Measurements from ENCODE around the gene COL16A1.
A peak's percentile ranks its signal among the peaks of the same experiment; 100 is the strongest.
"Not testable (repeated sequence)": the region's sequence is repeated elsewhere in the genome, so short reads cannot be mapped to it uniquely, and the experiment has no call there.

COL16A1 gene

GRCh38 chr1:31732751-31733289 is 29.0 kb upstream of the COL16A1 start:
- DNase-seq = no peak

- no peak for DNase-seq
Measured at GRCh38 chr1:31732343-31732742, 28.5 kb upstream of the COL16A1 start.

- DNase-seq = no peak
Measured at GRCh38 chr1:31731049-31731565, 27.3 kb upstream of the COL16A1 start.

DNA sequence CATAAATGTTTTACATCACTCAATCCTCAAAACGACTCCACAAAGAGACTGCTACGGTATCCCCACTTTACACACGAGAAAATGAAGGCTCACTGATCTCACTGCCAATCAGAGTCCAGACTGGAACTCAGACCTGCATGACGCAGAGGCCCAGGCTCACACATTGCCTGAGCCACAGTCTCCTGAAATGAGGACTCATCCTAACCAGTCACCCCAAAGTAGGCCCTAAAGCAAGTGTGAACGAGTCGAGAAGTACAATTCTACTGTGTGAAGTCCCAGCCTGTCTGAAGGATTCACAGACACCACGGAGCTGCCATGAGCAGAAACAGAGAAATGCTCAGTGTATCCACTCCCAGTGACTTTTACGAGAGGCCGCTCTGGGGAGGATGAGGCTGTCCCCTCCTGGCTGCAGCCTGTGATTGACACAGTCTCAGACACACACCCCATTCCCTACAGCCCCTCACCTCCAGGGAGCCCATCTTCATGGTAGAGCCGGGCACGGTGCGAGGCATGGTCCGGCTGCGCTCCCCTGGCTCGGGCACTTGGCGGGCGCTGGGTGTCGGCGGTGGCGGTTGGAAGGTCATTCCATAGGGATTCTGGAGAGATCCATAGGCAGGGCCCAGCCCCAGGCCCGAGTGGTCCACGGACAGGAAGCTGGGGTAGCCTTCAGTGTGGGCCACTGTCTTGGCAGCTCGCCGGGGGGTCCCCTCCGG is 26.7 kb upstream of the COL16A1 start:
- no peak for DNase-seq

- DNase-seq = no peak
Measured at GRCh38 chr1:31727849-31728248, 24.0 kb upstream of the COL16A1 start.

DNA sequence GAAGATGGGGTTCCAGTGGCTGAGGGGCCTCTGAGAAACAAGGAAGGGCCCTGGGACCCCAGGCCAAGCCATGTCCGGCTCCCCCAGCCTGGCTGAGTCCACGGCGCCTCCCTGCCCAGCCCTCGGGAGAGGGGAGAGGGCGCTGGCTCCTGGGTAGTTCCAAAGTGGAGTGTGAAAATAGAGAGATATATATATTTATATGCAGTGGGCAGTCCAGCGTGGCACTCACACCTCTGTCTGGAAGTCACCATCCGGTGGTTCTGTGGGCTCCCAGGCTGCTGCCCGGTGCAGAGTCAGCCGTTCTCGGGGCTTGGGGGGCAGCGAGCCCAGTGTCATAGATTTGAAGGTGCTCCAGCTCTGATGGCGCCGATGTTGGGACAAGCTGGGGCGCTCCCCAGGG is 23.4 kb upstream of the COL16A1 start:
- DNase-seq = no peak

DNA sequence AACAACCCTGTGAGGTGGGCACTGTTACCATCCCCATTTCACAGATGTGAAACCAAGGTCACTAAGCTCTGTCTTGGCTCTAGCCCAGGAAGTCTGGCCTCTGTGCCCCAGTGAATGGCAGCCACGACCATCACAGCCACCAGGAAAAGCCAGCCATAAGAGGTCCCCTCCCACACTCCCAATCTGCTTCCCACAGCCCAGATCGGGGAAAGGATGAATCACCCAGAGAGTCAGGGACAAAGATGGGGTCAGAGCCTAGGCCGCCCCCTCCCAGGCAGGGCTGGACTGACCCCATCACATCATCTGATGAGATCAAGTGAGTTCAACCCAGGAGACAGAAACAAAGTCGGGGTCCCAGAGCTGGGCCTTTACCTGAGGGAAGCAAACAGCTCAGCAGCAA is 22.9 kb upstream of the COL16A1 start:
- no peak for DNase-seq

- no peak for DNase-seq
Measured at GRCh38 chr1:31725777-31726535, 22.1 kb upstream of the COL16A1 start.

DNA sequence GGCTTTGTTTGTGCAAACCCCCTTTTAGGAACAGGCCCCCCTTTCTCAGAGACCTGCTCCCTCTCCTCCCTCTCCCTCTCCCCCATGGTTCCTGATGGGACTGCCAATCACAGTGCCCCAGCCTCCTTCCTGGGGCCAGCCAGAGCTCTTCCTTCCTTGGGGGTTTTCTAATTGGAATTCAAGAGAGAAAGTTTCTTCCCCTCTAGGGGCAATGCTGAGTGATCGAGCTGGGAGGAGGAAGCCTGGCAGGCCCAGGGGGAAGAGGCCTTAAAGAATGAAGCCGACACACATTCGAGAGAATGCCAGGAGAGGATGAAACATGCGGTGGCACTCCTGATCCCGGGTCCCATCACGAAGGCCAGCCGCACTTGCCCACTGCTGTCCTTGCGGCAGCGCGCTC is 21.3 kb upstream of the COL16A1 start:
- DNase-seq = no peak

DNA sequence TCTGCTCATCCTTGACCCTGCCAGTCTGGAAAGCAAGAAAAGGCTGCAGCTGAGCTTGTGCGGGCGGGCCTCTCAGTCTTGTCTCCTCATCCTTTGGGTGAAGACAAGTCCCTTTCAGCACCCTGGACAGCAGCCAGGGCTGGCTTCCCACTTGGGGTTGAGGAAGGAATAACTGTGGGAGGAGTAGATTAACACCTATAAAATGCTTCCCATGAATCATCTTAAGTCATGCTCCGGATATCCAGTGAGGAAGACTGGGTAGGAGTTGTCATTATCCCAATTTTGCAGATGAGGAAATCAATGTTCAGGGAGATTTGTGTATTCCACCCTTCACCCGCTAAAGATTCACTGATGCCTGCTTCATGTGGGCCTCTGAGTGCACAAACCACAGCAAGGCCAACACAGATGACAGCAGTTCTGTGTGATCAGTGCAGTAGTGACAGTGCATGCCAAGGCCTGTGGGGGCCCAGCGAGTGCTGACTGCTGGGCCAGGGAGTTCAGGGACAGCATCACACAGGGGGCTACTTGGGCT is 20.1 kb upstream of the COL16A1 start:
- no peak for DNase-seq

DNA sequence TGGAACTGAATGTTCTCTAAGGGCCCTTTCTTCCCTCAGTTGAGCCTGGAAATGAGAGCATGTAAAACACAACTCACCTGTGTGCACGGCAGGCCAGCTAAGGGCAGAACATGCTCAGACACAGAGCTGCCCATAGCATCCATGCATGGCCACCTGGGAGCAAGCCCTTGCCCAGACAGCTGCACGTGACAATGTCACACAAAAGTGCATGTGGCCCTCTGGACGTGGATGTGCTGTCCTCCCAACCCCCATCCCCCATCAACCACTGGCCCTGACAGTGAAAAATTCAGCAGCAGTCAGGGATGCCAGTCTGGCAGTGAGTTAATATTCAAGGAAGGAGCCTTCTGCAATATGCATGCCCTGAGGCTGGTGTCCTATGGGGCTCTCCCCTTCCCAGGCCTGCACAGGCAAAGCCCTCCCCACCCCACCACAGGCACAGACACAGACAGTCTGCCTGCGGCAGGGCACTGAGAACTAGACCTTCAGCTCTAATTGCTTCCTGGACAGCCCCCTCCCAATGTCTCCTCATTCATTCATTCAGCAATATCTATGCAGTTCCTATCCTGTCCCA is 14.6 kb upstream of the COL16A1 start:
- DNase-seq = no peak

DNA sequence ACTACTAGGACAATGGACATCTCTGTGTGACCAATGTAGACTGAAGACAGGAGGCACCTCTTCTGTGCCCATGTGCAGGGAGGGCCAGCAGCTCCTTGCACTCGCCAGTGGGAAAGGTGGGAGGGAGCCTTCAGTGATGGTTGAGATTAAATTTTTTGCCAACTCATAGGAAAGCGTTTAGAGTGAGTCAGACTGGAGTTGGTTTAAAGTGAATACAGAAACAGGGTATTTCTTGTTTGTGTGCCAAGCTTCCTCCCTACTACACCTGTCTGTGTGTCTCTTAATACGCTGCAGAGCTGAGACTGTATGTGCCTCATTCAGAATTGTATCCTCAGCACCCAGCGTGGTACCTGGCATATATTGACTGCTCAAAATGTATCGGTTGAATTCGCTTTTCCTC is 13.5 kb upstream of the COL16A1 start:
- DNase-seq = no peak

DNA sequence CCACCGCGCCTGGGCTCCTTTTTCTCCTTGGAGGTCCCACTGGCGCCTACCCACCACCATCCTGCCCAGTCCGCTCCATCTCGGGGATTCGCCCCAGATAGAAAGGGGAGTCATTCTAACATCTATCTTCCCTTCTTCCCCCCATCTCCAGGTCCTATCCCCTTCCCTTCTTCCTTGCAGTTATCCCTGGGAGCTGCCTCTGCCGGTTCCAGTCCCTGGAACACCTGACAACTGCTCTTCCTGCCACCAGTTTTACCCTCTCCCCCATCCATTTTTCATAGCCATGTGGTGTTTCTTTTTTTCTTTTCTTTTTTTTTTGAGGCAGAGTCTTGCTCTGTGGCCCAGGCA is 12.0 kb upstream of the COL16A1 start:
- no peak for DNase-seq

DNA sequence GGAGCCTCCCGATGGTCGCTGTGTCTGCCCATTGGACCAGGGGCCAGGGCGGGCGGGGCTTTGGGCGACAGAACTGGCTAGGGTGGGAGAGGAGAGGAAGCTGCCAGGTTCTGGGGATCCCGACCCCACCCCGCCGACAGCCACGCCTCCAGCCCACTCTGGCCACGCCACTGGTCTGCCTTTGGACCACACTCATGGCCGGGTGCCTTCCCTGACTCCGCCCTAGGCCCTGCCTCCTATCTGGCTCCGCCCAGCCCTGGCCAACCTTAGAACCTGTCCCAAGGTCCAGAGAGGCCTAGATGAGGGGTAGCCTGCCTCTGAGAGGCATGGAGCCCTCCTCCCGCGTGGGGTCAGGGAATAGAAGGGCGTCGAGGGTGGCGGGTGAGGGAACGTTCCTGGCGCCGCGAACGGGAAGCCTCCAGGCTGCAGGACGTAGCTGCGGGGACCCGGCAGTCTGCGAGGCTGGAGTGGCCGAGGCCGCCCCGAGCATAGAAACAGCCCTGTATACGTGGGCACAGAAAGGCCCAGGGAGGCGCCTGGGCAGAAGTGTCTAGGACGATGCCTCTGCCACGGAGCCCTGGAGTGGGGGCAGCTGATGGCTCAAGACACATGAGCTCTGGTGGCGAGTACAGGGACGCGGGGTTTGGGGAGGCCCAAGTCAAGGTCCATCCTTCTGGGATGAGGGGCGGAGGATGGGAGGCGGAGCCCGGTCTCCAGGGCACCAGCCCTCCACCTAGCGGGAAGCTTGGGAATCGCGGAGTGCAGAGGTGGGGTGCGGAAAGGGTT is 11.5 kb upstream of the COL16A1 start:
- DNase-seq = peak; percentile 41

- DNase-seq = peak; percentile 11
Measured at GRCh38 chr1:31714442-31715086, 10.7 kb upstream of the COL16A1 start.

- no peak for DNase-seq
Measured at GRCh38 chr1:31712630-31713029, 8.8 kb upstream of the COL16A1 start.

DNA sequence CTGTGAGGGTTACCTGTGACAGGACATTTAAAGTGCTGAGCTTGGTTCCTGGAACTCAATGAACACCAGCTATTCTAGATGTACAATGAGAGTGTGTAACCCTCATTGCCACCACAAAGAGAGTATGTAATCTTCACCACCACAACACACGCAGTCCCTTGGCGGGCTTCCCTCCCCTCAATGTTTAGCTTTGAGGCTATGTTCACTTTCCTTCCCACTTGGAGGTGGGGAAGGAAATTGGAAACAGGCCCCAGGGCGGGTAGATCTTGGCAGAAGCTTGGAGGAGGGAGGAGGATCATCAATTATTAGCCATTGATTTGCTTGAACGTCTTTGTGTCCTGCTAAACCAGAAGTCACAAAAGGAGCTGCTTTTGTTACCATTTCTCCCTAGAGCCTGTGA is 8.3 kb upstream of the COL16A1 start:
- DNase-seq = no peak

DNA sequence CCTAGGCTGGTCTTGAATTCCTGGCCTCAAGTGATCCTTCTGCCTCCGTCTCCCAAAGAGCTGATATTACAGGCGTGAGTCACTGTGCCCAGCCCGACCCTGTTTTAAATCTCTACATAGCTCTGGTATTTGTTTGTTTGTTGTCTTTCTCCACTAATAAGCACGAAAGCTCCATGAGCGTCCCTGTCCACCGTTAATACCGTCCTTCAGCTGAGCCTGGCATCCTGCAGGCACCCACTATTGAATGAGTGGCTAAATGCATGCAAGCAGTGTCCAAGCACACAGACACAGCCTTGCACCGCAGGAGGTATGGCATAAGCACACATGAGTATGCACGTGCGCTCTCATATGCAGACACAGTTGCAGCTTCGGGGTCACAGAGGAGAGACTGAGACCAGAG is 4.5 kb upstream of the COL16A1 start:
- DNase-seq = no peak

GRCh38 chr1:31707711-31708110 is 3.9 kb upstream of the COL16A1 start:
- no peak for DNase-seq

DNA sequence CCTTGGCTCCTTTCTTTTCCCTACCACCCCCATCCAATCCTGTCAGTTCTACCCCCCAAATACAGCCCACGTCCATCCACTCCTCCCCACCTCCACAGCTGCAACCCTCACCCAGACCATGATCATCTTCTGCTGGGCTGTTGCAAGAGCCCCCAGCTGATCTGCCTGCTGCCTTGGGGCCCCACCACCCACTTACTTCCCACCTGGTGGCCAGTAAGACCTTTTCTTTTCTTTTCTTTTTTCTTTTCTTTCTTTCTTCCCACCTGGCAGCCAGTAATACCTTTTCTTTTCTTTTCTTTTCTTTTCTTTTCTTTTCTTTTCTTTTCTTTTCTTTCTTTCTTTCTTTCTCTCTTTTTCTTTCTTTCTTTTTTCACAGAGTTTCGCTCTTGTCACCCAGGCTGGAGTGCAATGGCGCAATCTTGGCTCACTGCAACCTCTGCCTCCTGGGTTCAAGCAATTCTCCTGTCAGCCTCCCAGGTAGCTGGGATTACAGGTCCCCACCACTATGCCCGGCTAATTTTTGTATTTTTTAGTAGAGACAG is 3.3 kb upstream of the COL16A1 start:
- not testable (repeated sequence) for DNase-seq

DNA sequence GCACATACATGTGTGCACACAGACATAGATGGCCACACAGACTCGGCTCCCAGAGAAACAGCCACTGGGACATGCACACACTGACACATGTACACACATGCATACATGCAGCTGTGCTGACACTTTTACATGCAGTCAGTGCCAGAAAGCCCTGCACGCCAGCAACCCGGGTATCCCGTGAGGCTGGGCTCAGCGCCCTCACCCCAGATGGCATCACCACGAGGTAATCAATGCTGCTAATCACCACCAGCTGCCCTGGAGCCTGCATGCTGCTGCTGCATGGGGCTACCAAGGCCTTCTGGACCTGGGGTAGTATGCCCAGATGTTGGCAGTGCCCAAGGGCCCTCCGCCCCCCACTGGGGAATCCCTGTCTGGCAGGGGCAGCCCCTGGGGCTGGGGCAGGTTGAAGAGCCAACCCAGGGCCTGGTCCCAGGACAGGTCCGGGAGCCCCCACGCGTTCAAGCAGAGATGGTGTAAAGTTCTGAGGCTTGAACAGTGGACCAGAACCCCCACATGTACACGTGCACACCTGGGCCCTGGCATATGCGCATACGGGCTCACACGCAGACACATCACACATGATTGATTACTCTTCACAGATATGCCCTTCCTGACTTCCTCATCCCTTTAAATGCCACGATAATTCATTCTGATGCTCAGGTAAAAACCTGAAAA is 2.7 kb upstream of the COL16A1 start:
- peak; percentile 70 for DNase-seq
